Measurements from ENCODE around the gene OBP2A. TPM values are rescaled to one million over a fixed set of nuclear protein-coding genes. Genes with fewer than 3 reads are reported as not detected.

The OBP2A gene
- total RNA-seq, 4 donors from 2014 or later = not detected

DNA sequence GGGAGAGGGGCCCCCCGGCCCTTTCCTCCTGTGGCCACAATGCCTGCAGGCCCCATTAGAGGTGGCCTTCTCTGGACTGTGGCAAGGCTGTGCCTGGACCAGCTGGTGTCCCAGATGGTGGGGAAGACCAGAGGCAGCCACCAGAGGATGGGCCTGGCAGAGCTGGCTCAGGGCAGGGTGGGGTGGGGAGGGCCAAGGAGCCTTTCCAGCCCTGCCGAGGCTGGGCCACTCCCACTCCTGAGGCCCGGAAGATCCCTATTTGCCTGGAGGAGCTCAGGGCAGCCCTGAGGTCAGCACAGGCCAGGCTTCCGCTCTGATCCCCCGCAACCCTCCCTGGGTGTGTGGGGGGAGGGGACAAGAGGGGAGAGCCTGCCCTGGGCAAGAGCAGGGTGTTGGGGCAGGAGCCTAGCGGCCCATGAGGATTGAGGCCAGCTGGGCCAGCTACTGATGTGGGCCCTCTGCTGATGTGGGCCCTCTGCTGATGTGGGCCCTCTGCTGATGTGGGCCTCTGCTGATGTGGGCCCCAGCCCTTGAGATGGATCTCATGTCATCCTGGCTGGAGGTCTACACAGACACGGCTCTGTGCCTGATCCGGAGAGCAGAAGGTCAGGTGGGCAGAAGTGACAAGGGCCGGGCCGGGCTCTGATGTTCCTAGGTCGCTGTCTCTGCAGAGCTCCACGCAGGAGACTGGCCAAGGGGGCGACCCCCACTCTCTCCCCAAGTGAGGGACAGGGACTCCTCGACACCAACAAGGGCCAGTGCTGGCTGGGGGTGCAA is 39.4 kb upstream of the OBP2A start:
- TF ChIP-seq, protein P1, sequence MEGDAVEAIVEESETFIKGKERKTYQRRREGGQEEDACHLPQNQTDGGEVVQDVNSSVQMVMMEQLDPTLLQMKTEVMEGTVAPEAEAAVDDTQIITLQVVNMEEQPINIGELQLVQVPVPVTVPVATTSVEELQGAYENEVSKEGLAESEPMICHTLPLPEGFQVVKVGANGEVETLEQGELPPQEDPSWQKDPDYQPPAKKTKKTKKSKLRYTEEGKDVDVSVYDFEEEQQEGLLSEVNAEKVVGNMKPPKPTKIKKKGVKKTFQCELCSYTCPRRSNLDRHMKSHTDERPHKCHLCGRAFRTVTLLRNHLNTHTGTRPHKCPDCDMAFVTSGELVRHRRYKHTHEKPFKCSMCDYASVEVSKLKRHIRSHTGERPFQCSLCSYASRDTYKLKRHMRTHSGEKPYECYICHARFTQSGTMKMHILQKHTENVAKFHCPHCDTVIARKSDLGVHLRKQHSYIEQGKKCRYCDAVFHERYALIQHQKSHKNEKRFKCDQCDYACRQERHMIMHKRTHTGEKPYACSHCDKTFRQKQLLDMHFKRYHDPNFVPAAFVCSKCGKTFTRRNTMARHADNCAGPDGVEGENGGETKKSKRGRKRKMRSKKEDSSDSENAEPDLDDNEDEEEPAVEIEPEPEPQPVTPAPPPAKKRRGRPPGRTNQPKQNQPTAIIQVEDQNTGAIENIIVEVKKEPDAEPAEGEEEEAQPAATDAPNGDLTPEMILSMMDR (IDR thresholded peaks at IDR 0.05) = no peak
- no peak for ATAC-seq (ENCODE audit: low FRiP score)
- DNase-seq (ENCODE audit: low spot score) = no peak

DNA sequence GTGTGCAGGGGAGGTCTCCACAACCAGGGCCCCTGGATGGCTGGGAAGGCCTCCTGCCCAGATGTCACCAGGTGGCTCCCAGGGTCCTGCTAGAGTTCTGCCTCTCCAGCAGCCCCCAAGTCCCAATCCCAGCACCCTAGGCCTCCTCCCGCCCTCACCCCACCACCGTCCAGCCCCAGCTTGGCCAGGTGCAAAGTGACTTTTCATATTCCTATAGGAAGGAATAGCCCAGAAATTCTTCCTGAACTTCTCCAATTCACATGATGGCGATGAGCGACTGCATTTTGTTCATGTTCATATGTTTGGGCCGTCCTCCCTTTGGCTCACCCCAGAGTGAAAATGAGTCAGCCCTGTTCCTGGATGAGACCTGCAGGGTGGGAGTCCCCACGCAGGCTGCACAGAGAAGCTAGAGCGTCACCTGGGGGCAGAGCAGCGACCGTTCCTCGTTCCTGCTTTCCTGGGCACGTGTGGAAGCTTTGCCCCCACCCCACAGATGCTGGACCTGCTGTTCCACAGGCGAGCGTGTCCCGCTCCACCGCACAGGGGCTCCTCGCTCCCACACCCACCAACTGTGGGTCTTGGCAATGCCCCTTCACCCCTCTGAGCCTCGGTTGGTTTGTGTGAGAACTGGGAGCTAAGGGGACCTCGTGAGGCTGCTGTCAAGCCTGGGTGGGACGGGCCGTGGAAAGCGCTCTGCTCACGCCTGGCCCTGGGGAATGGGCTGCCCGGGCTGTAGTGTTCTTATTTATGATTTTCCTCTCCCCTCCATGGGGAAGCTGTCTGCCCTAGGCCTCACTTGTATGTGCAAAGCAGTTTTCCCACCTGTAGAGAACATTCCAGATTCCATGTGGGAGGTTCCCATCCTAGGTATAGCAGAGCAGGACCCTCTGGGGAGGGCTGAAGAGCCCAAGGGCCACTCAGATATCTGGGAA is 38.6 kb upstream of the OBP2A start:
- TF ChIP-seq, protein P1 (IDR thresholded peaks at IDR 0.05) = no peak
- ATAC-seq (ENCODE audit: low FRiP score) (no peak), DNase-seq (ENCODE audit: low spot score) (no peak)

DNA sequence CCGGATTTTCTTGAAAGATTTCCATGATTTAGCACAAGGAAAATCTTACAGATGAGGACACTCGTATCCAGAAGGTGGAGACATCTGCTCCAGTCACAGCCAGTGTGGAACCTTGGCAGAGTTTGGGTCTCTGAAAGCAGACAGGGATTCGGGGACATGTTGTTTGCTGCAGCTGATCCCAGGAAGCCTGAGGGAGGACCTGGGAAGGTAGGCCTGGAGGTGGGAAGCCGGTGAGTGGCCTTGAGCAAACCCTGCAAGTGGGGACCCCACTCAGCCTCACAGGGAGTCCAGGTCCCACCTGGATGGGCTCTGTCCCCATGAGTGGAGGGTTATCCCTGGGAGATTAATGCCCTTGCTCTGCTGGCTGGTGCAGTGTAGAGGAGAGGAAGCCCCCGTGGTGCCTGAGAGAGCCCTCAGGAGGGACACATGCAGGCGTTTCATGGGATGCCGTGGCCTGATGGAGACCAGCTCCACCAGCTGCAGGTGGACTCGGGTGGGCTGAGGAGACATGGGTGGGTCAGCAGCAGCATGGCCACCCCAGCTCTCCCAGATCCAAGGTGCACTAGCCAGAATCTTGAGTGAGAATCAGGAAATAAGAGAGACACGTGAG is 37.6 kb upstream of the OBP2A start:
- TF ChIP-seq, protein P1 (IDR thresholded peaks at IDR 0.05) = no peak
- DNase-seq (ENCODE audit: low spot score) (no peak), ATAC-seq (ENCODE audit: low FRiP score) (no peak)

DNA sequence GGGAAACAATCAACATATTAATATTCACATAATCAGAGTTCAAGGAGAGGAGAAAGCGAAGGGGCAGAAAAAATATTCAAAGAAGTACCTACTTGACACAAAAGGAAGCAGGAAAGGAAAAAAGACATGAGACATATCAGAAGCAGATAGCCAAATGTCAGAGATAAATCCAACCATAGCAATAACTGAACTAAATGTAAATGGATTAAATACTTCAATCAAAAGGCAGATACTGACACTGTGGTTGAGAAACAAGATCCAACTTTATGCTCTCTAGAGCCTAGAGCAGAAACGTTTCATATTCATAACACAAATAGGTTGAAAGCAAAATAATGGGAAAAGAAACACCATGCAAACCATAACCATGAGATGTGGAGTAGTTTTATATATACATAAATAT is 36.5 kb upstream of the OBP2A start:
- ATAC-seq (ENCODE audit: low FRiP score) (no peak), DNase-seq (ENCODE audit: low spot score) (no peak)
- TF ChIP-seq, protein P1 (IDR thresholded peaks at IDR 0.05) = no peak

DNA sequence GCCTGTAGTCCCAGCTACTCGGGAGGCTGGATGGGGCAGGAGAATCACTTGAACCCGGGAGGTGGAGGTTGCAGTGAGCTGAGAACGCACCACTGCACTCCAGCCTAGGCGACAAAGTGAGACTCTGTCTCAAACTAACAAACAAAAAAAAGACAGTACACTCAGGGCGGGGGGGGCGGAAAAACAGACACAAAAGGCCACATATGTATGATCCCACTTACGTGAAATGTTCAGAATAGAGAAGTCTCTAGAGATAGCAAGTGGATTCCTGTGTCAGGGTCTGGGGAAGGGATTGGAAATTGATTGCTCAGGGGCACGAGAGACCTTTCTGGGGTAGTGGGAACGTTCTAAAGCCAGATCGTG is 33.7 kb upstream of the OBP2A start:
- ATAC-seq (ENCODE audit: low FRiP score) (no peak), DNase-seq (ENCODE audit: low spot score) (no peak)
- TF ChIP-seq, protein P1 (IDR thresholded peaks at IDR 0.05) = no peak

DNA sequence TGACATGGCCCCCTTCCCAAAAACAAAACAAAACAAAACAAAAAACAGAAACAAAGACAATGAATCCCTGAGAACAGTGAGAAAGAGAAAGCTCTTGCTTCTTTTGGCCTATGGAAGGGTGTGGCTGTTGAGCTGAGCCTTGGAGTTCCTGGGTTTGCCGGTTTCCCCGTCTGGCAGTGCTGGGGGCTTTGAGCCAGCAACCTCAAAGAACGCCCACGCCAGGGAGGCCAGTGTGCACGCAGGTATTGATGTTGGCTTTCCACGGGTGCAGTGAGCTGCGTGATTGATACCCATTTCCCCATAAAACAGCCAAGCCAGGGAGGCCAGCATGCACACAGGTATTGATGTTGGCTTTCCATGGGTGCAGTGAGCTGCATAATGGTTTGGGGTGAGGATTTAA is 33.0 kb upstream of the OBP2A start:
- no peak for DNase-seq (ENCODE audit: low spot score)
- no peak for ATAC-seq (ENCODE audit: low FRiP score)
- TF ChIP-seq, protein P1 (IDR thresholded peaks at IDR 0.05) = no peak
